Measurements from ENCODE around the gene SPNS2.

DNA sequence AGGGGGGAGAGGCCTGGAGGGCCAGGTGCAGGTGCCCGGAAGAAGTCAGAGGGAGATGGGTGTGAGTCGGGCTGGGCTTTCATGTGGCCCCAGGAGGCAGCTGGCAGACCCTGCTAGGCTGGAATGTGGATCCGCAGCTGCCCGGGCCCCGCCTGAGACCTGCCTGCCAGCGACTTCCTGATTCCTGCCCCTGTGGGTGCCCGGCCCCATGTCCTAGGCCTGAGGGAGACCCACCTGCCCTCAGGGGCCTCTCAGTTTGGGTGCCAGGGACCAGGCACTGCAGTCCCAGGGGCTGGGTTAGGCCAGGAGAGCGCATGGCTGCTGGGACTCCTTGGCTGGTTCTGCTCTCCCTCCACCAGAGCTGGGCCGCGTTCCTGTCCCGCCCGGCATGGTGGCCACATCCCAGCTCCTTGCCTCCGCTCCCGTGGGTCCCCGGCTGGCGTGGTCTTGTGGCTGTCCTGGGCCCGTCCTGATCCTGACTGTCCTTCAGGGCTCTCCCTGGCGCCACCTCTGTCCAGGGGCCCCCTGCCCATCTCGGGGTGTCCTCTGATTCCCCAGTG lies 22.1 kb upstream of the SPNS2 start:
- TF ChIP-seq, protein P1, sequence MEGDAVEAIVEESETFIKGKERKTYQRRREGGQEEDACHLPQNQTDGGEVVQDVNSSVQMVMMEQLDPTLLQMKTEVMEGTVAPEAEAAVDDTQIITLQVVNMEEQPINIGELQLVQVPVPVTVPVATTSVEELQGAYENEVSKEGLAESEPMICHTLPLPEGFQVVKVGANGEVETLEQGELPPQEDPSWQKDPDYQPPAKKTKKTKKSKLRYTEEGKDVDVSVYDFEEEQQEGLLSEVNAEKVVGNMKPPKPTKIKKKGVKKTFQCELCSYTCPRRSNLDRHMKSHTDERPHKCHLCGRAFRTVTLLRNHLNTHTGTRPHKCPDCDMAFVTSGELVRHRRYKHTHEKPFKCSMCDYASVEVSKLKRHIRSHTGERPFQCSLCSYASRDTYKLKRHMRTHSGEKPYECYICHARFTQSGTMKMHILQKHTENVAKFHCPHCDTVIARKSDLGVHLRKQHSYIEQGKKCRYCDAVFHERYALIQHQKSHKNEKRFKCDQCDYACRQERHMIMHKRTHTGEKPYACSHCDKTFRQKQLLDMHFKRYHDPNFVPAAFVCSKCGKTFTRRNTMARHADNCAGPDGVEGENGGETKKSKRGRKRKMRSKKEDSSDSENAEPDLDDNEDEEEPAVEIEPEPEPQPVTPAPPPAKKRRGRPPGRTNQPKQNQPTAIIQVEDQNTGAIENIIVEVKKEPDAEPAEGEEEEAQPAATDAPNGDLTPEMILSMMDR (IDR thresholded peaks at IDR 0.05) = no peak
- TF ChIP-seq ZFX (IDR thresholded peaks at IDR 0.05; ENCODE audit: borderline replicate concordance) = no peak

Data from 22Rv1 (cell line).